Mucosa of gallbladder (tissue), 1 donor: ENCODE results near the gene FCRL6. TPM values are rescaled to one million over a fixed set of nuclear protein-coding genes. Genes with fewer than 3 reads are reported as not detected.
A peak's percentile ranks its signal among the peaks of the same experiment; 100 is the strongest.

Experiments used
- DNase-seq: peaks from one replicate; pipeline ENCODE4 v3.0.0-alpha.2; 2020; ENCODE audit warnings: low spot score
- total RNA-seq: library from RNA; stranded (reverse); gene quantifications from one replicate; pipeline ENCODE4 v1.2.1, GENCODE V29; 2021
- donor health status: DM: no; HTN: no; CAD: no.

FCRL6 gene, protein sequence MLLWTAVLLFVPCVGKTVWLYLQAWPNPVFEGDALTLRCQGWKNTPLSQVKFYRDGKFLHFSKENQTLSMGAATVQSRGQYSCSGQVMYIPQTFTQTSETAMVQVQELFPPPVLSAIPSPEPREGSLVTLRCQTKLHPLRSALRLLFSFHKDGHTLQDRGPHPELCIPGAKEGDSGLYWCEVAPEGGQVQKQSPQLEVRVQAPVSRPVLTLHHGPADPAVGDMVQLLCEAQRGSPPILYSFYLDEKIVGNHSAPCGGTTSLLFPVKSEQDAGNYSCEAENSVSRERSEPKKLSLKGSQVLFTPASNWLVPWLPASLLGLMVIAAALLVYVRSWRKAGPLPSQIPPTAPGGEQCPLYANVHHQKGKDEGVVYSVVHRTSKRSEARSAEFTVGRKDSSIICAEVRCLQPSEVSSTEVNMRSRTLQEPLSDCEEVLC
- 0.81 TPM for total RNA-seq

DNA sequence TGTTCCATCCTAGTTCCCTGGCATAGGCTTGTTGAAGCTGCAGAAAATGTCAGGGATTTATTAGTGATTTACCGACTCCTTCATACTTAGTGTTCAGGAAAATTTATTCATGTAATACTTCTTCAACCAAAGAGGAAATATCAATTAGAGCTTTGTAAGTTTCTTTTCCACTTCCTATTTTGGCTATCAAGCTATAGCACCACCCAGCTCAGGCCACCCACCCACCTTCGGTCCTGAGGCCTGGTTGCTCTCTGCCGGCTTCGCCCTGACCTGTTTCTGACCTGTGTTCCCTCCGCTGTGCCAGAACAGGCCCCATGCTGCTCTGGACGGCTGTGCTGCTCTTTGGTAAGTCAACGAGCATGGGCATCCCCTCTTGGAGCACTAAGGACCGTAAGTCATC lies at the start of gene FCRL6:
TSS of gene FCRL6 (plus strand) at position 250 of the 400 bp plus-strand sequence. CDS start at position 315, 65 bp downstream.
- DNase-seq = no peak

DNA sequence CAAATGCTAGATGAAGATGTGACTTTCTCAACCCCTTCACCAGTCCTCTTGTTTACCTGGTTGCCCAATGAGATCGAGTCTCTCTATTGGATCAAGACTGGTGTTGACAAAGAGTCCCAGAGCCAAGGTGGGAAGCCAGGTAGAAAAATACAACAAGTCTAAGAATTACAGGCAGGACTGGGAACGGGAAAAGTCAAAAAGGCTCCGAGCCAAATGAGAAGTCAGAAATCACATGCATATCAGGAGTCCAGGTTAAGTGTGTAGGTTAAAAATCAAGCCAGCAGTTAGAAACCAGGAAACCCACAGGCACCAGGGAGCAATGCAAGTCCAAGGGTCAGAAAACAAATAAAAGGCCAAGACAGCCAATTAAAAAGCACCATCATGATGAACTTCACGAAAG lies 48.8 kb upstream of the FCRL6 start:
- DNase-seq = peak; percentile 68

DNA sequence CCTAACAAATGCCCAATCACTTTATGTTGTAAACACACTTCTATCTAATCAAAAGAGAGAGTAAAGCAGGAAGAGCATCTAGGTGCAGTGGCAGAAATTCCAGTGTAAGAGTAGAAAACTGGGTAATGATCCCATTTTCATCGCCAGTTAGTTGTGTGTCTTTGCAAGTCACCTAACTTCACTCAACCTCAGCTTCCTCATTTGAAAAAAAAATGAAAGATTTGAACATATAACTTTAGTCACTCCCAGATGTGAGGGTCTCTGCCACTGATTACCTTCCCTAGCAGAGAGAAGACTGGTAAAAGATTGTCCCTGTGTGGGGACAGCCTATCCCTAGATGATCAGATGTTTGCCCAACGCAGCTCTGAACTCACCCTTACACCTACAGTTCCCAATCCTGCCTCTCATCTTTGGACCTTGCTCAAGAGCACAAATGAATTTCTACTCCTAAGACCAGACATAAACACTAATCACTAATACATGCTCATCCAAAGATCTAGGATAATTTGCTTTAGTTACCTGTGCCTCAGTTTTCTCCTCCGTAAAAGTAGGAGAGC lies 46.6 kb upstream of the FCRL6 start:
- DNase-seq = no peak

DNA sequence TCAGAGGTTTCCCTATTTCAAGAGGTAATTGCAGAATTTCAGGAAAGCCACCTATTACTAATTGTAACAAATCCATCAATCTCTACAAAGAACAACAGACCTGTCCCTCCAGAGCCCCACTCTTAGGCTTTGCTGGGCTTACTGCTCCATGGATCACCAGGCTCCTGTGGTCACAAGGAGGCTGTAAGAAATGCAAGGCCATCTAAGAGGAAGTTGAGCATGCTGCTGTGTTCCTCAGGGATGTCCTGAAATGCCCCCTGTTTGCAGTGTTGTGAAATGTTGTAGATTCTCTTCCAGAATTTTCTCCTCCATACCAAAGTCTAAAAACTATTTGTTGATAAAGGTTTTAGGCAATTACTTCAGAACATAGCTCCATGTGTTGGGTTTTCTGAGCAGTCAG lies 45.8 kb upstream of the FCRL6 start:
- DNase-seq = no peak

DNA sequence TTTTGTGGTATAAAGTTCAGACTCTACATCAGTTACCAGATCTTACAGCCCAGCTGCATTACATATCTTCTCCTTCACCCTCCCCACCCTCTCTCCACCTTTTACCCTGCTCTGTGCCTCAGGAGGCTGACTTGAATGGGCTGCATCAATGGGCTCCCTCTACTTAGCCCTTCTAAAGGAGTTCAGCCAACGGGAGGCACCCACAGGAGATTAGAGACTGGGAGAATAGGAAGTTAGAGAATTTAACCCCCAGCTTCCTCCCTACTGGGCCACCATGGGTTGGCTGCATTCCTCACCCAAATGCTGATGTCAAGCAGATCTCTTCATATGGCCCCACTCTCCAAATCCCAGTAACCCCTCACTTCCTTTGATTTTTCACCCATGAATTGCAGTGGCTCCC lies 38.5 kb upstream of the FCRL6 start:
- DNase-seq = no peak

DNA sequence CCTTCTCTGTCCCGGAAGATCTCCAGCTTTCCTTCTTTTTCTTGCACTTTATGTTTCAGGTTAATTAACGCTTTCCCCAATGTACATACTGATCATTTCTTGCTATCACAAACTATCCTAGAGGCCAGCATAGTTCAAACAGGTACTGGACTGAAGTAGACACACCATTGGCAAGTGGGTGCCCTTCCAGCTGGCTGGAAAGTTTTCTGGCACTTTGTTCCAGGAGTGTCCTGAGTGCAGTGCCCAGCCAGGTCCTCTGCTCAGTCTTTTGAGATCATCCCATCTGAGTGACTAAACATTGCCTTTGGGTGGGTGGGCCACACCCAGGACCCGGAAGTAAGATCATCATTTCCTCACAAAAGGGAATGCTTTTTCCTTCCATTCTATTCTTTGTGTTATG lies 36.4 kb upstream of the FCRL6 start:
- DNase-seq = no peak

DNA sequence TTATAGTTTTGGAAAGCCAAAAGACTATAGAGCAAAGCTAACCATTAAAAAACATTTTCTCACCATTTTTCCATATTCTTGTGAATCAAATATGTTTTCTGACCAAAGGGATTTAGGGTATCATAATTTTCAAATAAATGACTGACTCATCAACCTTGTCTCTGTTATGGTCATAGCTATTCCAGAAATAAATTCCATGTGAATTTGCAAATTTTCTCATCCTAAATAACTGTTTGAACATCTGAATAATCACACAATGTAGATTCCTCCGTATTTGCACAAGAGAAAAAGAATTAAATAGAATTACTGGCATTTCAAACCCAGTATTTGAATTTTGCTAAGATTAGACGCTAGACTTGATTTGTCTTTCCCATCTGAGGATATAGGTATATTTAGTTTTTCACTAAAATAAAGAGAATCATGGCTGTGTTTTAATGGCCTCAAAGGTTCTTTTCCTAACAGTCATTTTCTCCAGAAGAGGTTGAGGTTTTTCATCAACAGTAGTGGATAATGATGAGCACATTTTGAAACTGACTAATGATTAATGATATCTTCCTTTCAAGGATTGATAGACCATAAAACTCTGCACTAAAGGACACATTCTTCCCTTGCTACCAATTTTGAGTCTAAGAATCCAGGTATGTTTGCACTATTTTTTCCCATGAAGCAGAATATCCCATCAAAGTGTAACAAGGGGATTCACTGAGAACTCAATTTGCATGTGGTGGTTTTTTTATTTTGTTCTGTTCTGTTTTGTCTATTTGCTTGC lies 30.8 kb upstream of the FCRL6 start:
- DNase-seq = no peak

DNA sequence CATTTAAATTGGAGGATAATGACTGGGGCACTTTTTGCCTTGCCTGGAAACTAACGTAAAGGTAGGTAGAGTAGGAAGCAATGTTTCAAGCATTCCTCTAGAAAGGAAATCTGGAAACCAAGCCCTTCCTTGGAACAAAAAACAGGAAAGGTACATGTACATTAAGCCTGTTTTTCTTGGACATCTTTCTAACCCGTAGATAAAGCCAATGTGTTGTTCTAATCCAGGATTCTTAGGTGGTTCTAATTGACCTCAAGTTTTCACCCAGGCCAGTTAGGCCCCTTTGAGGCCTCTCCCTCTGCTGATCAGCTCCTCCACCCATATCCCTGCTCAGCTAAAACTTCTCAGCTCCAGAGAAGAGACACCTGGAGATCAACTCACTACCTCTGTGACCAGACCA lies 27.7 kb upstream of the FCRL6 start:
- no peak for DNase-seq

DNA sequence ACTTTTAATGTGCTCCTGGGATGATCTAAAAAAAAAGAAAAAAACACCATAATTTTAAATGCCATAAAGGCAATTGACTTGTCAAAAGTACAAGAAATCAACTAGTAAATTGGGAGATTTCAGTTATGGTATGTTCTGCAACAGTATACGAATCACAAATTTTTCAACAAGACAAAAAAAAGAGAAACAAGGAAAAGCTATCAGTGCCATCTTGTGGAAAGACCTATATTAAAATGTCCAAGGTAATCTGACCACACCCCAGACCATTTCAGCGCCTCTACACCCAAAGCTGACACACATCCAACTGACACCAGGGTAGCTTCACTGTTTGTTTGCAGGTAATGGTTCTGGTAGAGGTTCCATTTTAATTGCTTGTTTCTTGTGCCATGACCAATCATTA lies 26.4 kb upstream of the FCRL6 start:
- no peak for DNase-seq

DNA sequence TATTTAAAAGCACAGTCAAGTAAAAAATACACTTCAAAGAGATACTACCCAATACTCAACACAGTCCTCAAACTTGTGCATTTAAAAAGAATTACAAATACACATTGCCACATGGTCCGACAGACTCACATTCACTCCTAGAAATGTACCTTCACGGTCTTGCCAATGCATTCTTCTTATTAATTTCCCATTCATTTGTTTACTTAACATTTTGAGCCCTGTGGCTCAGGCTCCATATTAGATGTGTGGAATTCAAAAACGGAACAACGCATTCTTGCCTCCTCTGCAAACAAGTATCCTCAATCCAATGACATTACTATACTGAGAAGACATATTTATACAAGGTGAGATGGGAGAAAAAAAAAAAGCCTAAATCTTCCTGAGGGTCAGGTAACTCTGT lies 23.9 kb upstream of the FCRL6 start:
- DNase-seq = no peak

DNA sequence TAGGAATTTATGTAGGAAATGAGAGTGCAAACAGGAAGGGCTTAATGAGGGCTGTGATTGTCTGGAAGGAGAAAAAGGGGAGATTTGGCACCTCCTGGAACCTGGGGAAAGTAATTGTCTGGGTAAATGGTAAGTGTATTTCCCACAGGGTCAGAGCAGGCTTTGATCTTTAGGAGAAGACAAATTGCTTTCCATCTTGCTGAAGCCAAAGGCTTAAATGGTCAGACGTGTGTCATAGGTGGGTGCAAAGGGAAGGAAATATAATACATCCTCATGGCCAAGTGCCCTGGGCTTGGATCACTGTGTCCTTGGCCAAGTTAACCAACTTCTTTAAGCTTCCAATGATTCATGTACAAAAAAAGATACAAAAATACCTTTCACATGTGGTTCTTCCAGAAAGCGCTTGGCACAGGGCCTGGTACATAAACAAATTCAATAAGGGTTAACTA lies 22.7 kb upstream of the FCRL6 start:
- DNase-seq = no peak

DNA sequence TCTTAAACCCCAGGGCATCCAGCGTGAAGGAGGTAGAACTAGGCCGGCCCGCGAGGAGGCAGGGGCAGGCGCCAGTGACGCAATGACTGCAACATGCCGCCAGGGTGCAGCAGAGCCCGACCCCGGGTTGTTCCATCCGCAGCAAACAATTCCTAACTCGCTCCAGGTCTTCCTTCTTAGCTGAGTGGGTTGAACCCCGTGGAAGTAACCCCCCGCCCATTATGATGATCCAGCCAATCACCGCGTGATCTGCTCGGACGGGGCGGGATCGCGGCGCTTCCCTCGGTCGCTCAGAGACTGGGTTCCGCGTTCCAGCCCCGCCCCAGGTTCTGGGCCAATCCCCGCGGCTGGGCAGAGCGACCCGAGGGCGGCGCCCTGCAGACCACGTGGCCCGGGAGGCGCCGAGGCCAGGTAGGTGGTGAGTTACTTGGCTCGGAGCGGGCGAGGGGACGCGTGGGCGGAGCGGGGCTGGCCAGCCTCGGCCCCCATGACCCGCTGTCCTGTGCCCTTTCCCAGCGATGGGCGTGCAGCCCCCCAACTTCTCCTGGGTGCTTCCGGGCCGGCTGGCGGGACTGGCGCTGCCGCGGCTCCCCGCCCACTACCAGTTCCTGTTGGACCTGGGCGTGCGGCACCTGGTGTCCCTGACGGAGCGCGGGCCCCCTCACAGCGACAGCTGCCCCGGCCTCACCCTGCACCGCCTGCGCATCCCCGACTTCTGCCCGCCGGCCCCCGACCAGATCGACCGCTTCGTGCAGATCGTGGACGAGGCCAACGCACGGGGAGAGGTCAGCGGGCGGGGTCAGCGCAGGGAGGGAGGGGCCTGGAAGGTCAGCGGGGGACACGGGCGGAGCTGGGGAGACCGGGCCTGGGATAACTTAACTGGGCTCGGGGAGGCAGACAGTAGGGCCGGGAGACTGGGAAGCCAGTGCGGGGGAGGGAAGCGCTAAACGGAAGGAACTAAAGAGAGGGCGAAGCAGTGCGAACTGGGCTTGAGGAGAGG lies 21.3 kb upstream of the FCRL6 start, which contains the start of gene DUSP23:
TSS of gene DUSP23 (plus strand) at position 380 of the 1,000 bp plus-strand sequence. CDS start at position 519, 139 bp downstream.
- peak; percentile 98 for DNase-seq

DNA sequence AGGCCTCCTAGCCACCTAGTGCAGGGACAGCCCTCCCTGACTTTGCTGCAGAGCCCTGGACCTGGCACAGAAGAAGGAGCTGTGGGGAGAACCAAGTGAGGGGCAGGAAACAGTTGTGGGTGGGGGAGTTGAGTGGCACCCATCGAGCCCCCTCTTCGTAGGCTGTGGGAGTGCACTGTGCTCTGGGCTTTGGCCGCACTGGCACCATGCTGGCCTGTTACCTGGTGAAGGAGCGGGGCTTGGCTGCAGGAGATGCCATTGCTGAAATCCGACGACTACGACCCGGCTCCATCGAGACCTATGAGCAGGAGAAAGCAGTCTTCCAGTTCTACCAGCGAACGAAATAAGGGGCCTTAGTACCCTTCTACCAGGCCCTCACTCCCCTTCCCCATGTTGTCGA lies 20.2 kb upstream of the FCRL6 start:
- DNase-seq = no peak

DNA sequence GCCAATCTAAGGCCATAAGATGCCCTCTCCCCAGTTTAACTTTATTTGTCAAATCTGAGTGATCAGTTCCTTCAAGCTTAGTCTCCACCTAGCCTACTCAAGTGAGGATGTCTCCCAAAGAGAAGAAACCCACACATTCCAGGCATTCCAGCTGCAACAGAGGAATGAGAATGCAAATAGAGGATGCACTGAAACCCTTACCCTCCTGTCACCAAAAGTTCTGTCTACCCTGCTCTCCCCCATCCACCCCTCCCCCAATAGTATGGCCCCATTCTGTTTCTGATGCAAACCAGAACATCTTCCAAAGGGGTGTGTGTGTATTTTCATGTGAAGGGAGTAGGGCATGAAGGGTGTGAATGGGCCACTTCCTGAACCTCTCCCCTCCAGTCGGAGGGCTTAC lies 18.4 kb upstream of the FCRL6 start:
- DNase-seq = no peak

DNA sequence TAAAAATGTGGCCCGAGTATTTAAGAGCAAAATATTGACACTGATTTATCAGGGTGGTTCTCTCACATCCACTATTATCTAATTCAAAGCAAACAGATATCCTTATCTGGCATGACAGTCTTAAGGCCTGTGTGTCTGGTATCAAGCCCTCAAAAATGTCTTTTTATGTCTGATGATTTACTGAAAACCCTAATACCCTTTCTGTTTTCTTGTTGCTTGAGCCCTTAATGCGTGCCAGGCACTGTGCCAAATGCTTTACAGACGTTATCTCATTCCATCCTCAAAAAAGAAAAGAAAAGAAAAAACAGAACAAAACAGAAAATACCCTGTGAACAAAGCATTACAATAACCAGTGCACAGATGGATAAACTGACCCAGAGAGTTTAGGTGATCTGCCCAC lies 15.7 kb upstream of the FCRL6 start:
- no peak for DNase-seq

DNA sequence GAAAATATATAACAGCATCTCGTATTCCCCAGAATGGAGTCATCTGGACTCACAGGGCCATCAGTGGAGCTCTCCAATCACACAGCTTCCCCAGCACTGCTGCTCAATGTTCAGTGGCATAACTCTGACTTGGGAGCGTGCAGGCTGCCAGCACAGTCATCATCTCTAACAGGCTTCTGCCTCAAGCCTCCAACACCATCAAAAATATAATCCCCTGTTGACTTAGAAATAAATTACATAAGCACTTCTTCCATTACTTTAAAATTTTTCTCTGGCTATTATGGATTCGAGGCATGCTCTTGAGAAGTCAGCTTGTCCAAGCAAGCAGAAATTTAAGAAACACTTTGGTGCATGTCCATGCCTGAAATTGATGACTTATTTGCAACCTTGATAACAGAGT lies 15.2 kb upstream of the FCRL6 start:
- no peak for DNase-seq

DNA sequence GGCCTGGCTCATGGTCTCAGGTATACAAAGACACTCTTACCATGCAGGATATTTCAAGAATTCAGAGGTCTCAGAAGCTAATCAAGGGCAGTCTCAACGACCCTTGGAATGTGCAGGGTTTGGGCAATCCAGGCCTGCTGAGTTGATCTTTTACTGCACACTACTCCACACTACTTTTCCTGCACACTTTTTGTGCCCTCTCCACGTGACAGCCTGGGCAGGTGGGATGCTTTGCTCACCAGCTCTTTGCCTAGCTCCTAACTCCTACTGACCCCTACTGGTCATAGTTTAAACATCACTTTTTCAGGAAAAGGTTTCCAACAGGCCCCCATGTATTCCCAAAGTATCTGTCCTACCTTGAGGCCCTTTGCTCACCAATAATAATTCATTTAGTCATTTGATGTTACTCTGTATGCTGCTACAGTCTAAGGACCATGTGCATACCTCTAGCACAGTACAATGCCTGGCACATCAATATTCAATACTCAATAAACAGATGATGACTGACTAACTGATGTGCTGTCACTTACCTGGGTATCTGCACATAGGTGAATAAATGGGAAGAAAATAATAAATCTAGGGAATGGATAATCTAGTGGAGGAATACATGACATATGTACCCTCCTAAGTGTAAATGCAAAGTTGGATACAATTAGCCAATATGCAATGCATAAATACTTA lies 11.8 kb upstream of the FCRL6 start:
- no peak for DNase-seq

DNA sequence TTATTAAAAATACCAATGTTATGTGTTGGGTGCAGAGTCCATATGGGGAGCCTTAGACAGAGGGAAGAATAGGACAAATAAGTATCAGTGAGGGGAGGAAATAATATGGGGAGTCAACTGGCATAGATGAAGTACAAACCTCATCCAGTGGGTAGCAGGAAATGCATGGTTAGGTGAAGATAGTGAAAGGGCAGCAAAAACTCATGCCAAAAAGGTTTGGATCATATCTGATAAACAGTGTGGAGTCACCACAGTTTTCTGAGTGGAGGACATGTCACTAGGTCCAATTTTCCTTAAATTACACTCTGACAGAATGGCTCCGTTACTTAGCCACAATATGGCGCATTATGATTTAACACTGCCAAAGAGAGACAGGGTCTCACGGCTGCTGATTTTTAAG lies 11.1 kb upstream of the FCRL6 start:
- no peak for DNase-seq

DNA sequence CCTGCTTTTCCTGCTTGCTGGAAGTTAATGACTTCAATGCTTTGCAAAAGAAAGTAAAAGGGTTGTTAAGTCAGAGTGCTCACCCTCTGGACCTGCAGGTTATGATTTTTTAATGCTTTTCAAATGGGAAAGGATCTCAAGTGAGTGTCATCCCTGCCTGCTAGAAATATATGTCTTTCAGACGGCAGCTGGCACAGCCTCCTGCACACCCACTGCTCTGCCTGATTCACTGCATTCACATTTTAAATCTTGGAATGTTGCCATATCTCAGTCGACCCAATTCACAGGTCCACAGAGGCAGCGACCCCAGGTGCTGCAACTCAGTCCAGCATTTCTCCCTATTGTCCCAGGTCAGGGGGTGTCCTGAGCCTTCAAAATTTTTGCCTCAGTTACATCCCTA lies 10.7 kb upstream of the FCRL6 start:
- DNase-seq = no peak

DNA sequence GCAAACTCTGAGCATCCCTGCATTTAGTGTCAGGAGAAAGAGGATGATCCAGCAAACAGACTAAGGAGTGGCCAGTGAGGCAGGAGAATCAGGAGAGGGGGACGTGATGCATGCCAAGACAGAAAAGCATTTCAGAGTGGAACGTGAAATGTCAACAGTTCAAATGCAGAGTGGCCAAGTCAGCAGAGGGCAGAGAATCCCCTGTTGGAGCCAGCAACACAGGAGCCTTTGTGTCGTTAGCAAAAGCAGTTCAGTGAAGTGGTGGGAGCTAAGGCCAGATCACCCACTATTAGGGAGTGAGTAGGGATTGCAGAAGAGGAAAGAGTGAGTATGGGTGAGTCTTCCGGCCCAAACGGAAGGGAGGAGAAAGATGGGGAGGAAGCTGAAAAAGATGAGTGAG lies 6.6 kb upstream of the FCRL6 start:
- no peak for DNase-seq

DNA sequence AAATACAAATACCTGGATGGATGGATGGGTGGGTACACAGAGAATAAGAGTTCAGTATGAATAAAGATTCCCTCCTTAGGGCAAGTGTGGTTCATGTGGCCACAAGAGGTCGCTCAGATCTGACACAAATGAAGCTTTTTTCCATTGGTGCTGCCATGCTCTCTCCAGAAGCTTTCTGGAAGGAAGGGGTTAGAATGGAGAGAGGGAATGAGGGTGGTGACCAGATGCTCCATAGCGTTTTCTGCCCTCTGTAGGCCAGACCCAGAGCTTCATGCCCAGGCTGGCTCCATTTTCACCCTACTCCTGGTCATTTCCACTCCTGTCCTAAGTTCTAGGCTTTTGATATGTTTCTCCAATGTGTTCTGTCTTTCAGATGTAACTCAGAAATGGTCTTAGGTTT lies 3.3 kb upstream of the FCRL6 start:
- DNase-seq = peak; percentile 67
